PC-9 (cell line): Measurements from ENCODE around the gene RAB7B.

Experiments
- EZH2 ChIP-seq: fragments of 200-600 bp; sonication (generic); IDR thresholded peaks from 2 replicates; pipeline ENCODE4 v1.8.0; 2017; ENCODE audit warnings: antibody characterized with exemption, low read depth
- TF ChIP-seq, protein P1 (sequence below): fragments of 200-600 bp; sonication (generic); conservative IDR thresholded peaks from 2 replicates; pipeline ENCODE4 v1.6.1; 2017; ENCODE audit warnings: mixed run types, antibody characterized with exemption, mild to moderate bottlenecking, moderate library complexity

DNA sequence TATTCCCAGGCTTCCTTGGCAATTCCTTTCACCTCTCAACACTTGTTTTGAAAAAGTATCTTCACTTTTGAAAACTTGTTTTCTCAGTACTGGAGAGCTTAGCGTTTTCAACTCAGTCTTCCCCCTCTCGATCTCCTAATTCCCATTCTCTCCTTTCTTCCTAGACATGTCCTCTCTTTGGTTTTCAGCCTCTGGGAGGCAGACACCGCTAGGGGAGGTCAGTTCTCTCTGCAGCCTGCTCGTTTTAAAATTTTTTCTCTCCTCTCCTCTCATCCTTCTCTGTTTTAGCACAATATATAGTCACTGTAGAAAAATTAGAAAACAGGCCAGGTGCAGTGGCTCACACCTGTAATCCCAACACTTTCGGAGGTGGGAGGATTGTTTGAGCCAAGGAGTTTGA is 37.1 kb upstream of the RAB7B start:
- TF ChIP-seq, protein P1, sequence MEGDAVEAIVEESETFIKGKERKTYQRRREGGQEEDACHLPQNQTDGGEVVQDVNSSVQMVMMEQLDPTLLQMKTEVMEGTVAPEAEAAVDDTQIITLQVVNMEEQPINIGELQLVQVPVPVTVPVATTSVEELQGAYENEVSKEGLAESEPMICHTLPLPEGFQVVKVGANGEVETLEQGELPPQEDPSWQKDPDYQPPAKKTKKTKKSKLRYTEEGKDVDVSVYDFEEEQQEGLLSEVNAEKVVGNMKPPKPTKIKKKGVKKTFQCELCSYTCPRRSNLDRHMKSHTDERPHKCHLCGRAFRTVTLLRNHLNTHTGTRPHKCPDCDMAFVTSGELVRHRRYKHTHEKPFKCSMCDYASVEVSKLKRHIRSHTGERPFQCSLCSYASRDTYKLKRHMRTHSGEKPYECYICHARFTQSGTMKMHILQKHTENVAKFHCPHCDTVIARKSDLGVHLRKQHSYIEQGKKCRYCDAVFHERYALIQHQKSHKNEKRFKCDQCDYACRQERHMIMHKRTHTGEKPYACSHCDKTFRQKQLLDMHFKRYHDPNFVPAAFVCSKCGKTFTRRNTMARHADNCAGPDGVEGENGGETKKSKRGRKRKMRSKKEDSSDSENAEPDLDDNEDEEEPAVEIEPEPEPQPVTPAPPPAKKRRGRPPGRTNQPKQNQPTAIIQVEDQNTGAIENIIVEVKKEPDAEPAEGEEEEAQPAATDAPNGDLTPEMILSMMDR = no peak
- TF ChIP-seq EZH2 = no peak
